CD4-positive, alpha-beta T cell treated with Interleukin-4 for 1 hour (primary cell): ENCODE measurements around the gene GSTM4.

Source experiments
- DNase-seq, 2 donors: peaks; one replicate each; pipeline ENCODE4 v3.0.0-alpha.2; 2020 to 2022

GSTM4 gene

DNA sequence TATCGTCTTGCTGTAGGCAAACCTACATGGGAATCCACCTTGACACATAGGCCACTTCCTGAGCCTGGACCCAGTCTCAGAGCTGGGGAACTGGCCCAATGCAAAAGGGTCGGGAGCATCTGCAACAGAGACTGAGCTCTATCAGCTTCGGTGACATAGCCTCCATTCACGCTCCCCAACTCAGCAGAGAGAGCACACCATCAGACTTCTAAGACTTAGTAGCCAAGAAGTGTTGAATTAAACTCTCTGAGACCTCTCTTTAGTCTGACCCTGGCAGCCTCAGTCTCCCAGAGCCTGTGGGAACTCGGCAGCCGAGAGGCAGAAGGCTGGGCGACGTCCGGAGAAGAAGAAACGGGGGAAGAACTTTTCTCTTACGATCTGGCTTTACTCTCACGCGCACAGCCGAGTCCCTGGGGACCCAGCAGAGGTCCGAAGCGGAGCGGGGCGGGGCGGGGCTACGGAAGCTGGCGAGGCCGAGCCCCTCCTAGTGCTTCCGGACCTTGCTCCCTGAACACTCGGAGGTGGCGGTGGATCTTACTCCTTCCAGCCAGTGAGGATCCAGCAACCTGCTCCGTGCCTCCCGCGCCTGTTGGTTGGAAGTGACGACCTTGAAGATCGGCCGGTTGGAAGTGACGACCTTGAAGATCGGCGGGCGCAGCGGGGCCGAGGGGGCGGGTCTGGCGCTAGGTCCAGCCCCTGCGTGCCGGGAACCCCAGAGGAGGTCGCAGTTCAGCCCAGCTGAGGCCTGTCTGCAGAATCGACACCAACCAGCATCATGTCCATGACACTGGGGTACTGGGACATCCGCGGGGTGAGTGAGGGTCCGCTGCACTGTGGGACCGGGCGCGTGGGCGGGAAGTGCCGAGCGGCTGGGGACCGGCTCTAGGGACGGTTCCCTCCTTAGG, at the start of gene GSTM4:
Gene GSTM4, plus strand, starts transcription at position 485 of the 905 bp plus-strand sequence. Its CDS starts 291 bp downstream, at position 776.
- DNase-seq = peak; percentile 57 to 68

DNA sequence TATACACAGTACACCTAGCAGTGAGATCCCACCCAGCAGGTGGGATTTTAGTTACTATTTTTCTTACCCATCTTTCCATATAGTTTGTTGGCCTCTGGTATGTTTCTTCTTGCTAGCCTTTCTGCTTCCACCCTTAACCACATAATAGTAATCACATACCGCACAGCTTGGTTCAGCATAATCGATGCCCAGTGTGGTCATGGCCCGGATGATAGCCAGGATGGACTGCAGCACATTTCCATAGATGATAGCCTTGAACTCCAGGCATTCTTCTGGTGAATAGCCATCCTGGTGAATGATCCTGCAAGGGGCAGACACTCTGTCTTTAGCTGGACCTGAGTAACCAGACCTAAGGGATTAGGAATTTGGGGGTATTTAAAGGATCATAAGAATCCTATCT, 46.0 kb upstream of the GSTM4 start:
- no peak for DNase-seq

DNA sequence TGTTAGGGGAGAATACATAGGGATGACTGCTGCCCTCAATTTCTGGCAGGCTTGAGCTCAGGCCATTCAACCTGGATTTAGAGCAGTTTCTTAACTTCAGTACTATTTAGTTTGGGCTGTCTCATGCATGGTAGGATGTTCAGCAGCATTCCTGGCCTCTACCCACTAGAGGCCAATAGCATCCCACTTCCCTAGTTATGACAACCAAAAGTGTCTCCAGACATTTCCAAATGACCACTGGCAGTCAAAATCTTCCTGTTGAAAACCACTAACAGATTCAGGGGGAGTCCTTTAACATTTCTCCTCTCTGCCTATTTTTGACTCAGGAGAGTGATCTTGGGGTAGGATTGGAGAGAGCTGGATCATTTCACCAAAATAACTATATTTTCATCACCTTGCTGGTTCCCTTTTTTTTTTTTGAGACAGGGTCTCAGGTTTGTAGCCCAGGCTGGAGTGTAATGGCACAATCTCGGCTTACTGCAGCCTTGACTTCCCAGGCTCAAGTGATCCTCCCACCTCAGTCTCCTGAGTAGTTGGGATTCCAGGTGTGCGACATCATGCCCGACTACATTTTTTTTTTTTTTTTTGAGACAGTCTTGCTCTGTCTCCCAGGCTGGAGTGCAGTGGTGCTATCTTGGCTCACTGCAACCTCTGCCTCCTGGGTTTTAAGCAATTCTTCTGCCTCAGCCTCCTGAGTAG, 45.1 kb upstream of the GSTM4 start:
- no peak for DNase-seq

DNA sequence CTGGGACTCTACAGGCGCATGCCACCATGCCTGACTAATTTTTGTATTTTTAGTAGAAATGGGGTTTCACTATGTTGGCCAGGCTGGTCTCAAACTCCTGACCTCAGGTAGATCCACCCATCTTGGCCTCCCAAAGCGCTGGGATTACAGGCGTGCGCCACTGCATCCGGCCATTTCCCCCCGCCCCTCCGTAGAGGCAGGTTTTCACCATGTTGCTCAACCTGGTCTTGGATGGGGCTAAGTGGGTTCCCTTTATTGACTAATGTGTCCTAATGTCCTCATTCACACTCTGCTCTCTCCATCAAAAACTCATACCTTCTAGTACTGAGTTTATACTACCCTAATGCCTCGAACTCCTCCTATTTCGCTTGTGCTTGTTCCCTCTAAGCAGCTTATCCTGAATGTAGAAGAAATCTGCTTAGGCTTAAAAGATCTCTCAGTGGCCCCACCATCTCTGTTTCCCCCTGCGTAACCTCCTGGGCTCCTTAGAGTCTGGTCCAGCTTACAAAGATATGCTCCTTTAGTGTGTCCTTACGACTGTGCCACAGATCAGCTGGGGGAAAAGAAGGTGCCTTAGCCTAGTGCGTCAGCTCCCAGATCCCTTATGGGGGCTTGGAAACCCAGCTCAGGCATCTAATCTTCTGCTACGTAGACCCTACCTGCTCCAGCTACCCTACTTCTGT, 44.5 kb upstream of the GSTM4 start:
- DNase-seq = no peak

DNA sequence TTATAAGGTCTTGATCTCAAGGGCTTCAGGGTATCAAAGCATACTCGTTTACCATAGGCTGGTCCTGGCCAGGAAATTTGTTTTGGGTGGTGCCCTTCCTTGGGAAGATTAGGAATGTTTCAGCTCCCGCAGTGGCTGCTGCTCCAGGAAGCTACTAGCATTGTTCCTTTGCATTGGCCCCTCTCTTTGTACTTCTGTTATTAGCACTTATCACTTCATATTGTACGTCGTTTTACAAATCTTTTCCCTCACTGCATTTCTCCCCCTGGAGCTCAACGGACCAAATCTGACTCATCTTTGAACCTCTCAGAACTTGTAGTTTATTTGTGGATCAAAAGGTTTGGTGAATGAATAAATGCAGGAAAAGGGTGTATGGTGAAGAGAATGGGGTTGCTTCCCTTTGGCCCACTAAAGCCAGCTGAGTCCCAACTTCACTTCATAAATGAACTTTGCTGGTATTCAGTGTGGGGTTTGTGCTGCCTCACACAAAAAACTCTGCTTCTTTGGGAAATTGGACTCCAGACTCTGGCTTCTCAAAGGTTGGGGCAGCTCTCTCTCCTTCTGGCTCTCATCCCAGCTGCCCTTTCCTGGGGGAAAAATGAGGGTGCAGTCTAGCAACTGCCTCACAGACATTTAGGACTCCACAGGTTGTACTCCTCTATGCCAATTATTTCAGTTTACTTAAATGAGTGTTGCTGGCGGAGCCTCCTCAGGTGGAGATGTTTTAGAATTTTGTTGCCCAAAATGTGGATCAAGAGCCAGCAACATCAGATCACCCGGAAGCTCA, 42.3 kb upstream of the GSTM4 start:
- no peak for DNase-seq

DNA sequence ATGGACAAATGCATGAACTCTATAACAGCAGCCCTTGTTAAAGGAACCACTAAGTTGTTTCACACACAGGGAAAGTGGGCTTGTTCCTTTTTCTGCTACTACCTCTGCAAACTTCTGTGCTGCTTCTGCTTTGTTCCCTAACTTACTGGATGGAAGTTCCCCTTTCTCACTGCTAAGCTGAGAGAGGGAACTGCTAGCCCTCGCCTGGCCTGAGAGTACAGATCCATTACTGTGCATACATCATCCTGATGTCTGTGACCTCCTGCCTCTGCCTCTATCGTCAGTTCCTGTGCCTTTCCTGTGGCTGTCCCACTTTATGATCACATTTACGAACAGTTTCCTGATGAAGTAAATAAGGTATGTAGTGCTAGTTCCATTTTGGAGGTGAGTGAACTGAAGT, 40.0 kb upstream of the GSTM4 start:
- DNase-seq = peak; percentile 60 to 72

DNA sequence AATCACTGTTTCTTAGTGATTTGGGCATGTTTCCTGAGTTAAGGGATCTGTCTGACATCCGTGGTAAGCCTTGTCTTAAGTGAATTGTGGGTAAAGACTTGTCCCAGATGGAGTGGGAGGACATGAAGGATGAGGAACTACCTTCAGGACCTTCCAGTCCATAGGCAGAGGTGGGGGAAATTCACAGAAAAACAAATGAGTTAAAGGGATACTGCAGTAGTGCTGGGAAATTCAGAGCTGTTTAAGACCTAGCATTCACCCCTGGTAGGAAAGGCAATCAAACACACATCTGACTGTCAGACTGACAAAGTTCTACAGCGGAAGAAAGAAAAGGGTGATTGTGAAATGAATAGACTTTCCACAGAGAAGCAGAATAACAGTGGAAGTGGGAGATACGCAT, 39.5 kb upstream of the GSTM4 start:
- no peak for DNase-seq

DNA sequence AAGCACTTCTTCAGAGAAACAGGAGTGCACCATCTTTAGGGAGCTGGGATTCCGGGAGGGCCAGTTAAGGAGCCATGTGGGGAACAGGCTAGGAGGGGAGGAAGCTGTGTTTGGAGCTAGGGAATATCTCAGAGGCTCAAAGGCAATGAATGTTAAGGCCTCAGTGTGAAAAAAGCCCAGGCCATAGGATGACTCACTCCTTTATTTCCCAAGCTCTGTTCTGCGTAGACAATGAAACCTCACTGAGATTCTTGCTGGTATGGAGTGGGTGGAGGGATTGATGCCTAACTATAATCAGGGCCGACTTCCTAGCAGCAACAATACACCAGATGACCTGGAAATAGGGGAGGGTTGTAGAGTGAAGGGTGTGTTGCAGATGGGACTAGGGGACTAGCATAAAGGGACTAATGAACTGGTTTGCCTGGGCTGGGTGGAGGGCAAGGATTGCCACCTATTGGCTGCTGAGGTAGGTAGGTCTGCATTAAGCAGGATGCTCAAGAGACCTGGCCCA, 38.6 kb upstream of the GSTM4 start:
- peak in 1 of 2 donors; percentile 29 for DNase-seq

DNA sequence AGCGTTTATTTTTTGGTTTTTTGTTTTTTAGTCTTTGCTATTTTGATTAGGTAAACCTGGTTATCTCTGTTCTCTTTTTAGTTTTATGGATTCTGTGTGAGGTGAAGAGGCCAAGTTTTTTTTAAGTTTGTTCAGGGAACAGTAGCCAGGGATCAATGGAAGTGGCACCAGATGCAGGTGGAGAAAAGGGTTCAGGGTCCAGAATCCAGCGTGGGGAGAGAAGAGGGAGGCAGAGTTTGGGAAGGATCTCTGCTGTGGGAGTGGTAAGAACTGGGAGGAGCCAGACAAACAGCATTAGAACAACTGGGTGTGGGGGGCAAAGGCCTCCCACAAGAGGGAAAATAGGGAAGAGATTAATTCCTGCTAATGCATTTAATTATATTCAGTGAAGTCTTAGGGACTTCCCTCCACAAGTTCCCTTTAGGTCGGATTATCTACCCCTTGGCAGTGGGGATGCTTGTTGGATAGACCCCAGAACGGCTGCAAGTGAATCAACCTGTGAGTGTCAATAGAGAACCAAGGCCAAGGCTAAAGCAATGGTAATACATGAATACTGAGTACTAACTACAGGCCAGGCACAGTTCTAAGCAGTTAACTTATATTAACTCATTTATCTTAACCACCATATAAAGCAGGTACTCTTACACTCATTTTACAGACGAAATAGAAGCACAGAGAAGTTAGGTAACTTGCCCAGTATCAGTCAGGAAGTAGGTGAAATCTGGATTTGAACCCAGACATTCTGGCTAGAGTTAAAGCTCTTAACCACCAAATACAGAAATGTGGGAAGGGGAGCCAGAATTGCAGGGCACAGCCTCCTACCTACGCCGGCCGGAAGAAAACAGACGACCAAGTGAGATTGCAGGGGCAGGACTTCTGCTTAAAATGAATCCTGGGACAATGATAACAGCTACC, 37.0 kb upstream of the GSTM4 start:
- no peak for DNase-seq

DNA sequence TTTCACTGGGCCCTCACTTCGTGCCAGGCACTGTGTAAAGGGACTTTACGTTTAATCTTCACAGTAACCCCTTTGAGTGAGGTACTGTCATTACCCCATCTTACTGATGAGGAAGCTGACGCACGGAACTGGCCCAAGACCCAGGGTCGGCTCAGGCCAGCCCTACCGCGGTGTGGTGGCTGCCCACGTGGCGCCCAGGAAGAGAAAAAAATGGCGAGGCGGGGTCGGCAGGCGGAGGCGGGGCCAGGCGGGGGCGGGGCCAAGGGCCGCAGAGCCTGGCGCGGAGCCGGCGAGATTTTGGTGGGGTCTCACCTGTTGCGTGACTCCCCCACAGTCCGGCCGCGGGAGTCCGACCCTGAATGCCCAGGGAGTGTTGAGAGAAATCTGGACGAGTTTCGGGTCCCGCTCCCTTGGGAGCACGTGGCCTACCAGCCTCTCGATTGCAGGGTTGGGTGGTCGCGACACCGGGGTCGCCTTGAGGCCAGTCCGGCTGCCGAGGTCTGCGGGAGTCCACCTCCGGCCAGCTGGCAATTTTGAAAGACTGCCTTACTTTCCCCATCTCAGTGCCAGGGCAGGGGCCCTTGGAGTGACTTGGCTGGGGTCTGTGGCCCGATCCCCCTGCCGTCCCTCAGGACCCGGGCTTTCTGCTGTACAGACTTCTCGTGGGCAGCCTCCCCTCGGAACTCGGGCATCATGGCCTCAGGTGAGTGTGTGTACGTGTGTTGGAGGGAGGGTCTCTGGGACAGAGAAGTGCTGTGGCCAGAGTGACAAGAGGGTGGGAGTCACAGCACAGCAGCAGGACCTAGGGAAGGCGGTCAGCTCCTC, 36.1 kb upstream of the GSTM4 start, which contains the start of the genes AMPD2 and GNAT2:
Gene AMPD2, plus strand, starts transcription at position 262 of the 825 bp plus-strand sequence. CDS start 1,339 bp downstream, outside the sequence.
Gene GNAT2, minus strand, starts transcription at position 41 of the 825 bp plus-strand sequence. CDS start 6,746 bp downstream, outside the sequence.
- DNase-seq = peak; percentile 88 to 89

DNA sequence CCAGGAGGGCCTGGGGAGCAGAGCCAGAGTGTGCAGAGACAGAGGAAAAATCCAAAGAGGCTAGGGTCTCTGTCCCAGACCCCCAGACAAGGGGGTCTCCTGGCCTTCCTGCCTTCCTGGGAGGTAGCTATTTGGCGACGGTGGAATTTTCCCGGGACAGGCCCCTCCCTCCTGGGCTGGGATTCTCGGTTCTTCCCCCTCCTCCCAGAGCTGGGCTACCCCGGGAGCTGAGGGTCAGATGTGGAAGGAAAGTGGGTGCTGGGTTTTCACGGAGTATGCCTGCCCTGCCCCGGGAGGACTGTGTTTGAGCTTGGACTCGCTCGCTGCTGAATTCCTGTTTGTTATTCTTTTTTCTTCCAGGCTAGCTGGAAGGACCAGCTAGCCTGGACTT, 35.5 kb upstream of the GSTM4 start:
- DNase-seq = no peak

DNA sequence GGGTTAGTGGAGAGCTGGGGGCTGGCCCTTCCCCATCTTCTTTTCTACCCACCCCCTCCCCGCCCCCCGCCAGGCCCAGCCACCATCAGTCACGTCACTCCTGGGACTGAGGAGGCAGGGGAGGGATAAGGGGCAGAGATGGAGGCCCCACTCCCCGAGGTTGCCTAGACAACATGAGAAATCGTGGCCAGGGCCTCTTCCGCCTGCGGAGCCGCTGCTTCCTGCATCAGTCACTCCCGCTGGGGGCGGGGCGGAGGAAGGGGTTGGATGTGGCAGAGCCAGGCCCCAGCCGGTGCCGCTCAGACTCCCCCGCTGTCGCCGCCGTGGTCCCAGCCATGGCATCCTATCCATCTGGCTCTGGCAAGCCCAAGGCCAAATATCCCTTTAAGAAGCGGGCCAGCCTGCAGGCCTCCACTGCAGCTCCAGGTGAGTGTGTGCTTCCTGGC, 35.0 kb upstream of the GSTM4 start:
- DNase-seq = peak; percentile 96 to 97

DNA sequence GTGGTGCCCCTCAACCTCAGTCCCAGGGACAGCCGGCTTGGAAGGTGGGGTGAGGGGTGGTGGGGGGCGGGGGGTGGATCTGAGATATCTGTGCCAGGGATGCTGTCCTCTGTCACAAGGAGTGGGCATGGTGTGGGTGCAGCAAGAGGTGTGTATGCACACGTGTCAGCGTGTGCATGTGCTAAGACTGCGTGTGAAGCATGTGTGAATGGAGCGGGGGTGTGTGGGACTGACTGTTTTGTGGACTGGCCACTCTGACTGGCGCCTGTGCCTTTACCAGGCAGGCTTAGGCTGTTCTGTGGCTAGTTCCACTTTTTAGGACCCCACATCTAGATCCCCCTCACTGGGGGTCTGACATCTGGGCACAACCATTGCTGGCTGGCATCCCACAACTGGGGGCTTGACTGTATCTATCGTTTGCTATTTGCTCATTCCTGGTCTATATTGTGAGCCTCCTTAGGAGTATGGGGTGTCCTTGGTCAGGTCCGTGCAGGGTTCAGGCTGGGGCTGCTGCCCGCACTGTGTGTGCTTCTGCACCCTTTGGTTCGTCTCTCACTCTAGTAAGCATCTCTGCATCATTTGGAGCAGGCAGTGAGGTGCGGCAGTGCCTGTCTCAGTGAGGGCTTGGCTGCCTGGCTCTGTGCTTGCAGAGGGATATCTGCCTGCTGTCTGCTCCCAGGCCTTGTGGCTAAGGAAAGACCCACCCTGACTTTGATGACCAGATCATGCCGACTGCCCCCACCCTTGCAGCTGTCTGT, 34.3 kb upstream of the GSTM4 start:
- no peak for DNase-seq

DNA sequence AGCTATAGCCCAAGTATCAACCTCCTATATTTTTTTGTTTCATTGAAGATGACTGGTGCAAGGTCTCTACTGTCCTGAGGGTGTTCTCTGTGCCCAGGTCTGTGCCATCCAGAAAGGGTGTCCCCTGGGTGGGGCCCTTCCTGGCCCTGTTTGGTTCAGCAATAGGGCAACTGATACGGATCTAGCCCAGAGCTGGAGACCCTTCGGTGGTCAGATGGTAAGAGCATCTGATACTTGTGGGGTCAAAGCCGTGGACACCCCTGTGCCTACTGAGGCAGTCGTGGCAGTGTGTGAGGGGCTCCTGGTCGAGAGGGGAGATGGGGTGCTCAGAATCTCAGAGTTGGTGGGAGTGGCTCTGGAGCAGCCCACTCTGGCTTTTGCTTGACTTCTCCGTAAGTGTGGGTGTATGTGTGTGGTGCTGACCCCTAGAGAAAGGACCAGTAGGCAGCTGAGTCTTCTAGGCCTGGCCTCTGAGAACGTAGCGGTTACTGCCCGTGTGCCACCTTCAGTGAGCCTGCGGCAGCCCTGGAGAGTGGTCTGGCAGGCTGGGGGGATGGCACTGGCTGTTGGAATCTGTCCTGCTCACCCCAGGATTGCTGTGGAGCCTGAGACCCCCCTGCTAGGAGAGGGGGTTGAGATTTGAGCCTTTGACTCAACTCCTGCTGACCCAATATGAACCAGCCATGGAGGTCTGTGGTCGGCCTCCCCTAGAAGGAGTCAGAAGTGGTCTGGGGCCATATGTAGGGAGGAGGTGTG, 33.6 kb upstream of the GSTM4 start:
- DNase-seq = no peak

DNA sequence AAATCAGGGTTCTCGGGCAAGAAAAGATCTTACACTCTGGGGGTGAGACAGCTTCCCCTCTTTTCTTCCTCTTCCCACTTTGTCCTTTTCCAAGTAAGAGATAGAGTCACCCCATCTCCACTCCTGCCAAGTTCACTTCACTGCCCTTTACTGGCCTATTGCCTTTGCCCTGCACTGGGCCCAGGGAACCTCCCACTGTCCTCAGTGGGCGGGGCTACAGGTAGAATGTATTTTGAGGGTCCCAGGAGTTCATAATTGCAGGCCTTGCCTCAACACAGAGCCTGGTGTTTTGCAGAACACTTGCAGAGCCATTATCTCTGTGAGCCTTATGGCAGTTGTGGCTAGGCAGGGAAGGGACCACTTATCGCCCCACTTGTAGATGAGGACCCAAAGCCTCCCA, 33.0 kb upstream of the GSTM4 start:
- DNase-seq = peak in 1 of 2 donors; percentile 29

DNA sequence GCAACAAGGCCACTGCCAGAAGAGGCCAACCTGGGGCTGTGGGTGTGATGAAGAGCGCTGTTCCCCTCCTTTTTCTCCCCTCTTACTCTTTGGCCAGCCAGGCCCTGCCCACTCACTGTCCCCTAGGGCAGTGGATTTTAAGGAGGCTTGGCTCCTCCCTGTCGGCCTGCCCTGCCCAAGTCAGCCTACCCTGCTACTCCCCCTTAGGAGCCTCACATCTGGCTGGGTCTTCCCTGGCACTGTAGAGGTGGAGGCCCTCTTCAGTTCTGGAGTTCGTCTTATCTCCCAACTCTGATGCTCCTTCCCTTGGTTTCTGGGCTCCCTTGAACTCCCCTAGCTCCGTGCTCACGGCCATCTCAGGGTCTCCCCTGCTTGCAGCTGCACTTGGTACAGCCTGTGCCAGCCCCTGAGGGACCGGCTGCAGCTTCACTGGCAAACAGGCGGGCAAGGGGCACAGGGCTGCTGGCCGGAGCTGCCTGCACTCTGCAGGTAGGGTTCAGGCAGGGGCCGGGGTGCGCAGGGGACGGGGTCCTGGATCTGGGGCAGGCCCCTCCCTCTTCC, 32.2 kb upstream of the GSTM4 start:
- DNase-seq = no peak

DNA sequence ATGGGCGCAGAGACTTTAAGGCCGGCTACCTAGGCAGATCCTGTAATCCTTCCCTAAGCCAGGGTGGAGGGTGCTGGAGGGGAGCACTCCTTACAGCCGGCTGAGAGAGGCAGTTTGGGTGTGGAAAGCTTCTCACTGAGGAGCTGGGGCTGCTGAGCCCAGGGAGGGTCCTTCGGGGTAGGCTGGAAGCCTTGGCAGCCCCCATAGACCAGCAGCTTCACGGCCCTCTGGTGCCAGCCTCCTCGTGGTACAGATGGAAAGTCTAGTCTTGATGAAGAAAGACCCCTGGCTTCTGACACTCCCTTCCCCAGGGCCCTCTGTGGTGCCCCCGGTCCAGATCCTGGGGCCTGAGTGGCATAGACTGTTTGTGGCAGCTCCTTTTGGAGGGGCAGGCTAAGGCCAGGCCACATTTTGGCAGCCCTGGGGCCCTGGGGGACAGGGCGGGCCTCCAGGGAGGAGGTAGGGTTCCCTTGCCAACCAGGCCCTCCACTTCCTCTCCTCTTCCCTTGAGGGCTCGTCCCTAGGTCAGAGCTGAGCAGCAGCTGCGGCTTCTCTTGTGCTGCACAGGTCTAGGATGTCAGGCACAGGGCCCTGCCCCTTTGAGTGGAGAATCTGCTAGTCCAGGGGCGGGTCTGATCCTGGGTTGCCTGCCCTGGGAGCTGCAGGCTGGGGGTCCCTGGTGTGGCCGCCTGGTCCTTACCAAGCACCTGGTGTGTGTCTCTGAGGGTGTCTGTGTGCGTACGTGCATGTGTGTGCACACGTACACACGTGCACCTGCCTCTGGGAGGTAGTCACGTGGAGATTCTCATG, 31.5 kb upstream of the GSTM4 start:
- DNase-seq = peak in 1 of 2 donors; percentile 24
